ENCODE data around the gene EIF4B.

EIF4B gene

GRCh38 chr12:53063708-53064612 is 57.7 kb downstream of the EIF4B start:
- Histone ChIP-seq H3K4me1 (ENCODE audit: insufficient read depth, low read length) (no peaks in the 10 kb centered on the region), H3K4me3 (ENCODE audit: low read depth in 1 of 2, low read length in 2 of 2) (no peak overlapping the region), H3K9me3 (ENCODE audit: insufficient read depth, low read length, severe bottlenecking) (no peaks in the 10 kb centered on the region), H3K36me3 (ENCODE audit: insufficient read depth, low read length) (peaks cover 24% of the 10 kb centered on the region), H3K79me2 (ENCODE audit: insufficient read depth, low read length) (no peaks in the 10 kb centered on the region), H2AFZ (ENCODE audit: low read depth, low read length) (no peak overlapping the region), H3K4me2 (ENCODE audit: insufficient read depth, low read length) (no peak overlapping the region), H3K9ac (ENCODE audit: low read depth, low read length) (no peak overlapping the region), H4K20me1 (ENCODE audit: insufficient read depth, low read length) (no peaks in the 10 kb centered on the region), H3K27me3 (ENCODE audit: insufficient read depth, low read length, poor library complexity) (no peaks in the 10 kb centered on the region), H3K27ac (ENCODE audit: low read length) (no peak overlapping the region)
- TF ChIP-seq EZH2 (IDR thresholded peaks at IDR 0.05; ENCODE audit: borderline replicate concordance, low read depth, low read length, severe bottlenecking) (no peak), CTCF (IDR thresholded peaks at IDR 0.05; ENCODE audit: borderline replicate concordance, extremely low read depth, low read length, poor library complexity, severe bottlenecking) (no peak)
- DNase-seq (no peak), ATAC-seq (ENCODE audit: insufficient read depth, low read depth) (no peak)

- Histone ChIP-seq H3K27ac (ENCODE audit: low read length) (no peak overlapping the region), H3K4me3 (ENCODE audit: low read depth in 1 of 2, low read length in 2 of 2) (no peak overlapping the region), H3K4me2 (ENCODE audit: insufficient read depth, low read length) (no peak overlapping the region), H3K27me3 (ENCODE audit: insufficient read depth, low read length, poor library complexity) (no peaks in the 10 kb centered on the region), H4K20me1 (ENCODE audit: insufficient read depth, low read length) (peaks cover 4% of the 10 kb centered on the region; the same call in 1 of the 2 replicates), H3K79me2 (ENCODE audit: insufficient read depth, low read length) (no peaks in the 10 kb centered on the region), H3K9ac (ENCODE audit: low read depth, low read length) (no peak overlapping the region), H2AFZ (ENCODE audit: low read depth, low read length) (no peak overlapping the region), H3K4me1 (ENCODE audit: insufficient read depth, low read length) (no peaks in the 10 kb centered on the region), H3K36me3 (ENCODE audit: insufficient read depth, low read length) (peaks cover 27% of the 10 kb centered on the region), H3K9me3 (ENCODE audit: insufficient read depth, low read length, severe bottlenecking) (no peaks in the 10 kb centered on the region)
- TF ChIP-seq EZH2 (IDR thresholded peaks at IDR 0.05; ENCODE audit: borderline replicate concordance, low read depth, low read length, severe bottlenecking) (no peak), CTCF (IDR thresholded peaks at IDR 0.05; ENCODE audit: borderline replicate concordance, extremely low read depth, low read length, poor library complexity, severe bottlenecking) (no peak)
- ATAC-seq (ENCODE audit: insufficient read depth, low read depth) (no peak), DNase-seq (no peak)
Measured at GRCh38 chr12:53064613-53065436, 58.6 kb downstream of the EIF4B start.

GRCh38 chr12:53065470-53065869 is 59.2 kb downstream of the EIF4B start:
- Histone ChIP-seq H3K36me3 (ENCODE audit: insufficient read depth, low read length) (peaks cover 30% of the 10 kb centered on the region), H3K27me3 (ENCODE audit: insufficient read depth, low read length, poor library complexity) (no peaks in the 10 kb centered on the region), H3K4me2 (ENCODE audit: insufficient read depth, low read length) (no peak overlapping the region), H3K9me3 (ENCODE audit: insufficient read depth, low read length, severe bottlenecking) (no peaks in the 10 kb centered on the region), H2AFZ (ENCODE audit: low read depth, low read length) (no peak overlapping the region), H3K4me3 (ENCODE audit: low read depth in 1 of 2, low read length in 2 of 2) (no peak overlapping the region), H3K4me1 (ENCODE audit: insufficient read depth, low read length) (no peaks in the 10 kb centered on the region), H3K9ac (ENCODE audit: low read depth, low read length) (no peak overlapping the region), H3K27ac (ENCODE audit: low read length) (no peak overlapping the region), H3K79me2 (ENCODE audit: insufficient read depth, low read length) (no peaks in the 10 kb centered on the region), H4K20me1 (ENCODE audit: insufficient read depth, low read length) (peaks cover 4% of the 10 kb centered on the region; the same call in 1 of the 2 replicates)
- TF ChIP-seq EZH2 (IDR thresholded peaks at IDR 0.05; ENCODE audit: borderline replicate concordance, low read depth, low read length, severe bottlenecking) (no peak), CTCF (IDR thresholded peaks at IDR 0.05; ENCODE audit: borderline replicate concordance, extremely low read depth, low read length, poor library complexity, severe bottlenecking) (no peak)
- no peak for ATAC-seq (ENCODE audit: insufficient read depth, low read depth)
- DNase-seq: no peak
